Keratinocyte (primary cell): ENCODE results near the gene C16orf95. TPM values are rescaled to one million over a fixed set of nuclear protein-coding genes. Genes with fewer than 3 reads are reported as not detected.

Source experiments
- DNase-seq: peaks from one replicate; pipeline ENCODE4 v3.0.0-alpha.2; 2011; ENCODE audit warnings: low read depth, missing footprints, low spot score
- FAIRE-seq: peaks from 2 replicates; lab custom pipeline; 2011; peaks lifted over from hg19 to GRCh38; lab: Jason Lieb, UNC
- H2AFZ ChIP-seq: 2 replicates; pipeline ENCODE4 v1.6.0; 2012; ENCODE audit warnings: low read length, control low read depth, inconsistent platforms; ENCODE audit not compliant: control insufficient read depth
- H3K27ac ChIP-seq: 2 replicates; pipeline ENCODE4 v1.5.1; 2011; ENCODE audit warnings: low read length; ENCODE audit not compliant: control insufficient read depth, insufficient read depth
- H3K27me3 ChIP-seq: 3 replicates; pipeline ENCODE4 v1.6.0; 2011; ENCODE audit warnings: low read length; ENCODE audit not compliant: control insufficient read depth, insufficient read depth; ENCODE audit errors: extremely low read depth
- H3K36me3 ChIP-seq, 2 experiments: 2 replicates in 1 of 2; 3 replicates in 1 of 2; pipeline ENCODE4 v1.5.1; 2011; ENCODE audit warnings: low read length in 2 of 2, mild to moderate bottlenecking in 1 of 2; ENCODE audit not compliant: control insufficient read depth in 2 of 2, insufficient read depth in 2 of 2; ENCODE audit errors: extremely low read depth in 1 of 2
- H3K4me1 ChIP-seq: 3 replicates; pipeline ENCODE4 v1.5.1; 2011; ENCODE audit warnings: low read length; ENCODE audit not compliant: control insufficient read depth, insufficient read depth; ENCODE audit errors: extremely low read depth
- H3K4me2 ChIP-seq: 3 replicates; pipeline ENCODE4 v1.6.0; 2011; ENCODE audit warnings: low read depth, low read length; ENCODE audit not compliant: control insufficient read depth, insufficient read depth; ENCODE audit errors: extremely low read depth
- H3K4me3 ChIP-seq, 3 experiments: fragments of 200-600 bp in 1 of 3; sonication (generic) in 1 of 3; 2 replicates in 2 of 3; 3 replicates in 1 of 3; pipeline ENCODE4 v1.5.1; 2011 to 2016; ENCODE audit warnings: low read length in 3 of 3, mild to moderate bottlenecking in 3 of 3, control low read depth in 2 of 3, inconsistent platforms in 1 of 3, low read depth in 1 of 3, mixed read lengths in 1 of 3, mixed run types in 1 of 3, moderate library complexity in 1 of 3; ENCODE audit not compliant: control insufficient read depth in 2 of 3, insufficient read depth in 2 of 3; ENCODE audit errors: extremely low read depth in 1 of 3
- H3K79me2 ChIP-seq: 2 replicates; pipeline ENCODE4 v1.6.0; 2012; ENCODE audit warnings: low read length; ENCODE audit not compliant: control insufficient read depth, insufficient read depth
- H3K9ac ChIP-seq: 3 replicates; pipeline ENCODE4 v1.6.0; 2011; ENCODE audit warnings: low read length; ENCODE audit not compliant: control insufficient read depth, insufficient read depth; ENCODE audit errors: extremely low read depth
- H3K9me1 ChIP-seq: 3 replicates; pipeline ENCODE4 v1.6.0; 2011; ENCODE audit warnings: low read length; ENCODE audit not compliant: control insufficient read depth, insufficient read depth; ENCODE audit errors: extremely low read depth
- H3K9me3 ChIP-seq: 2 replicates; pipeline ENCODE4 v1.5.1; 2012; ENCODE audit warnings: low read depth, low read length; ENCODE audit not compliant: control insufficient read depth
- H4K20me1 ChIP-seq: 3 replicates; pipeline ENCODE4 v1.6.0; 2011; ENCODE audit warnings: low read length; ENCODE audit not compliant: control insufficient read depth, insufficient read depth; ENCODE audit errors: extremely low read depth
- CTCF ChIP-seq, 3 experiments: IDR thresholded peaks in 1 of 3; conservative IDR thresholded peaks in 1 of 3; optimal IDR thresholded peaks in 1 of 3; 2 replicates in 2 of 3; 3 replicates in 1 of 3; pipeline versions ENCODE3 to v1.5.1; 2011; ENCODE audit warnings: low read length in 3 of 3, mild to moderate bottlenecking in 3 of 3, moderate library complexity in 2 of 3, control low read depth in 1 of 3, inconsistent platforms in 1 of 3; ENCODE audit not compliant: insufficient read depth in 2 of 3; ENCODE audit errors: extremely low read depth in 1 of 3
- EZH2 ChIP-seq: IDR thresholded peaks from one replicate; pipeline ENCODE4 v1.6.1; 2012; ENCODE audit warnings: inconsistent platforms, mild to moderate bottlenecking, low read length, moderate library complexity
- dilution Hi-C: fragments of 300-500 bp; cut with MboI; formaldehyde crosslinking; loops from one replicate; pipeline ENCODE4 v1.7.0; 2020; ENCODE audit warnings: low sequenced_read_pairs; ENCODE audit not compliant: extremely low pct_ligation_motif_present
- polyA plus RNA-seq, 5 experiments: library from polyadenylated mRNA; depleted of rRNA in 3 of 5; stranded (reverse) in 3 of 5; stranded (forward) in 1 of 5; unstranded in 1 of 5; fragments of >200 nt; gene quantifications; 1 replicate in 1 of 5; 2 replicates in 3 of 5; 3 replicates in 1 of 5; pipeline versions ENCODE4 v1.2.1 to v1.2.3, GENCODE V29; 2011 to 2012; ENCODE audit warnings: missing spikeins in 2 of 5, low read depth in 1 of 5, low replicate concordance in 1 of 5

C16orf95 gene
- polyA plus RNA-seq, 1 donor (not counting 4 experiments of a cell fraction or from before 2014, with no cell fraction given): 1.5 TPM

GRCh38 chr16:87276924-87277323, 40.3 kb downstream of the C16orf95 start:
- no peaks in the 10 kb centered on the region for H4K20me1 ChIP-seq
- no peak overlapping the region for H3K4me3 ChIP-seq
- DNase-seq (no peak), FAIRE-seq (no peak)
- TF ChIP-seq EZH2: no peak
- no peak for TF ChIP-seq CTCF (optimal IDR thresholded peaks at IDR 0.05 in 1 of 3, IDR thresholded peaks at IDR 0.05 in 1 of 3, conservative IDR thresholded peaks at IDR 0.05 in 1 of 3; ENCODE audit: extremely low read depth in 1 of 3, insufficient read depth in 2 of 3, low read length in 3 of 3)
- no peaks in the 10 kb centered on the region for H3K36me3 ChIP-seq
- H3K27ac ChIP-seq: no peak overlapping the region
- H3K79me2 ChIP-seq: no peaks in the 10 kb centered on the region
- H2AFZ ChIP-seq: no peak overlapping the region
- H3K9me3 ChIP-seq: no peaks in the 10 kb centered on the region
- no peak overlapping the region for H3K9ac ChIP-seq
- no peaks in the 10 kb centered on the region for H3K27me3 ChIP-seq
- dilution Hi-C loops: no loop called here
- no peaks in the 10 kb centered on the region for H3K9me1 ChIP-seq
- H3K4me1 ChIP-seq: peaks cover 3% of the 10 kb centered on the region
- H3K4me2 ChIP-seq: no peak overlapping the region

- Histone ChIP-seq H3K4me2 (no peak overlapping the region), H3K27ac (no peak overlapping the region), H3K79me2 (no peaks in the 10 kb centered on the region), H3K4me1 (peaks cover 3% of the 10 kb centered on the region), H4K20me1 (no peaks in the 10 kb centered on the region), H3K9me1 (no peaks in the 10 kb centered on the region), H3K27me3 (no peaks in the 10 kb centered on the region), H3K36me3 (no peaks in the 10 kb centered on the region), H3K9ac (no peak overlapping the region), H2AFZ (no peak overlapping the region), H3K9me3 (no peaks in the 10 kb centered on the region), H3K4me3 (no peak overlapping the region)
- FAIRE-seq: no peak
- no peak for TF ChIP-seq EZH2
- no peak for TF ChIP-seq CTCF (optimal IDR thresholded peaks at IDR 0.05 in 1 of 3, IDR thresholded peaks at IDR 0.05 in 1 of 3, conservative IDR thresholded peaks at IDR 0.05 in 1 of 3; ENCODE audit: extremely low read depth in 1 of 3, insufficient read depth in 2 of 3, low read length in 3 of 3)
- dilution Hi-C loops: no loop called here
- DNase-seq: no peak
These were observed 41.0 kb downstream of the C16orf95 start for GRCh38 chr16:87276091-87276701.
